A549 (cell line): Measurements from ENCODE around the gene CTAG2. TPM values are rescaled to one million over a fixed set of nuclear protein-coding genes. Genes with fewer than 3 reads are reported as not detected.
"Not testable (repeated sequence)": the region's sequence is repeated elsewhere in the genome, so short reads cannot be mapped to it uniquely, and the experiment has no call there.

ENCODE experiments used
- ATAC-seq, 2 experiments: fragments of 200-7000 bp in 1 of 2; fragments of >200 bp in 1 of 2; cut with Nextera tagmentation in 1 of 2; cut with Tn5 transposase in 1 of 2; 3 replicates each; pipeline versions ENCODE4 v1.8.0 to v1.9.1; 2018 to 2020; ENCODE audit warnings: mild to moderate bottlenecking in 1 of 2, moderate library complexity in 1 of 2
- CTCF ChIA-PET: fragments of 300-600 bp; sonication (Branson Sonifier 250); formaldehyde crosslinking; extraction: SDS; loops from one replicate; lab custom pipeline; 2021; ENCODE audit warnings: antibody characterized with exemption, inconsistent platforms; lab: Yijun Ruan, JAX
- POLR2A ChIA-PET: fragments of 350-600 bp; formaldehyde crosslinking; extraction: SDS; loops from one replicate; lab custom pipeline; 2021; ENCODE audit warnings: antibody characterized with exemption, inconsistent platforms; lab: Yijun Ruan, JAX
- DNase-seq, 2 experiments: peaks; one replicate each; pipeline versions ENCODE4 v3.0.0 to v3.0.0-alpha.2; 2011 to 2016; ENCODE audit warnings: low read depth in 1 of 2, low spot score in 1 of 2
- FAIRE-seq: peaks from 2 replicates; lab custom pipeline; 2011; peaks lifted over from hg19 to GRCh38; lab: Jason Lieb, UNC
- H3K27ac ChIP-seq, 2 experiments: fragments of >200 bp; sonication (Bioruptor Twin); formaldehyde crosslinking; 3 replicates each; pipeline ENCODE4 v1.5.1; 2016 to 2017
- H3K4me1 ChIP-seq: fragments of >200 bp; sonication (Bioruptor Twin); formaldehyde crosslinking; 3 replicates; pipeline ENCODE4 v1.6.1; 2016
- H3K4me2 ChIP-seq: fragments of >200 bp; sonication (Bioruptor Twin); formaldehyde crosslinking; 3 replicates; pipeline ENCODE4 v1.6.1; 2016
- H3K4me3 ChIP-seq: fragments of >200 bp; sonication (Bioruptor Twin); formaldehyde crosslinking; 3 replicates; pipeline ENCODE4 v1.5.1; 2016
- H3K9me3 ChIP-seq: fragments of >200 bp; sonication (Bioruptor Twin); formaldehyde crosslinking; 3 replicates; pipeline ENCODE4 v1.6.1; 2016
- BHLHE40 ChIP-seq: IDR thresholded peaks from 2 replicates; pipeline ENCODE4 v1.6.1; 2012; ENCODE audit warnings: low read depth, low read length, inconsistent platforms
- CHD2 ChIP-seq: fragments of 150-350 bp; IDR thresholded peaks from 2 replicates; pipeline ENCODE4 v1.6.1; 2014; ENCODE audit warnings: low read length; ENCODE audit not compliant: partially characterized antibody
- E2F6 ChIP-seq: IDR thresholded peaks from 2 replicates; pipeline ENCODE4 v1.6.1; 2012; ENCODE audit warnings: low read depth, borderline replicate concordance
- GATA3 ChIP-seq: IDR thresholded peaks from 2 replicates; pipeline ENCODE4 v1.6.1; 2012; ENCODE audit warnings: borderline replicate concordance
- HDAC2 ChIP-seq: fragments of 200-600 bp; sonication (generic); IDR thresholded peaks from 2 replicates; pipeline ENCODE4 v1.6.1; 2016
- HEYL ChIP-seq: fragments of 250-450 bp; sonication (Bioruptor Pico); IDR thresholded peaks from 2 replicates; pipeline ENCODE4 v1.8.0; 2021; ENCODE audit warnings: mild to moderate bottlenecking, moderate library complexity
- HOXB5 ChIP-seq: fragments of 250-450 bp; sonication (Bioruptor Pico); IDR thresholded peaks from 2 replicates; pipeline ENCODE4 v1.5.0; 2020; ENCODE audit warnings: mild to moderate bottlenecking, moderate library complexity
- KDM5A ChIP-seq: fragments of 200-600 bp; sonication (generic); IDR thresholded peaks from 2 replicates; pipeline ENCODE4 v1.6.1; 2016; ENCODE audit warnings: antibody characterized with exemption, mild to moderate bottlenecking
- MYC ChIP-seq: IDR thresholded peaks from 2 replicates; pipeline ENCODE4 v1.6.1; 2012; ENCODE audit warnings: mild to moderate bottlenecking, inconsistent platforms, low read length, improper control_type of control experiment, borderline replicate concordance
- PHF8 ChIP-seq: fragments of 200-600 bp; sonication (generic); IDR thresholded peaks from 2 replicates; pipeline ENCODE4 v1.6.1; 2016; ENCODE audit warnings: low read depth, mild to moderate bottlenecking, antibody characterized with exemption, moderate library complexity, borderline replicate concordance
- POLR2A ChIP-seq: IDR thresholded peaks from 2 replicates; pipeline ENCODE4 v1.6.1; 2012; ENCODE audit warnings: mild to moderate bottlenecking, low read length
- RAD21 ChIP-seq, 2 experiments: fragments of >200 bp in 1 of 2; sonication (Bioruptor Twin) in 1 of 2; formaldehyde crosslinking in 1 of 2; IDR thresholded peaks in 1 of 2; conservative IDR thresholded peaks in 1 of 2; 2 replicates in 1 of 2; 3 replicates in 1 of 2; pipeline ENCODE4 v1.6.1; 2012 to 2018; ENCODE audit warnings: inconsistent platforms in 1 of 2
- RARB ChIP-seq: fragments of 250-450 bp; sonication (Bioruptor Pico); IDR thresholded peaks from 2 replicates; pipeline ENCODE4 v1.8.0; 2021; ENCODE audit warnings: mild to moderate bottlenecking, moderate library complexity
- RFX5 ChIP-seq: fragments of 450-650 bp; IDR thresholded peaks from 2 replicates; pipeline ENCODE4 v1.7.1; 2014; ENCODE audit warnings: antibody characterized with exemption, mild to moderate bottlenecking, moderate library complexity
- RNF2 ChIP-seq: fragments of 200-600 bp; sonication (generic); IDR thresholded peaks from 2 replicates; pipeline ENCODE4 v1.6.1; 2016; ENCODE audit warnings: low read depth, mild to moderate bottlenecking, antibody characterized with exemption, moderate library complexity, borderline replicate concordance
- SMC3 ChIP-seq: fragments of >200 bp; sonication (Bioruptor Twin); formaldehyde crosslinking; IDR thresholded peaks from 3 replicates; pipeline ENCODE4 v1.6.1; 2018; ENCODE audit warnings: inconsistent platforms
- SREBF2 ChIP-seq: fragments of 450-650 bp; IDR thresholded peaks from 2 replicates; pipeline ENCODE4 v1.6.1; 2014; ENCODE audit warnings: mild to moderate bottlenecking, moderate library complexity
- TFCP2L1 ChIP-seq: fragments of 250-450 bp; sonication (Bioruptor Pico); IDR thresholded peaks from 2 replicates; pipeline ENCODE4 v1.5.0; 2021; ENCODE audit warnings: mild to moderate bottlenecking
- TP53 ChIP-seq: fragments of 250-450 bp; sonication (Bioruptor Pico); IDR thresholded peaks from 2 replicates; pipeline ENCODE4 v1.5.0; 2021; ENCODE audit warnings: mild to moderate bottlenecking, moderate library complexity
- WGBS: methylation state at CpG from one replicate; pipeline ENCODE4 v1.1.6; 2017; ENCODE audit errors: missing lambda C conversion rate; 5-methylcytosine and 5-hydroxymethylcytosine counted together
- polyA minus RNA-seq: library from RNA; depleted of rRNA, polyadenylated mRNA; stranded (reverse); fragments of >200 nt; gene quantifications from 2 replicates; pipeline ENCODE4 v1.2.3, GENCODE V29; 2011; rRNA and poly(A)+ RNA removed
- polyA plus RNA-seq, 4 experiments: library from polyadenylated mRNA; depleted of rRNA in 3 of 4; stranded (reverse); fragments of >200 nt; fragmentation: RNase III in 1 of 4; extraction: RNeasy Plus Mini Kit Qiagen cat#74134 plus additional on column Dnase treatment in 1 of 4; gene quantifications; 2 replicates in 3 of 4; 3 replicates in 1 of 4; pipeline ENCODE4 v1.2.3, GENCODE V29; 2011 to 2017

The CTAG2 gene
- polyA plus RNA-seq (2011; rRNA removed) (not detected in 2 replicates), polyA plus RNA-seq (2017; fragmentation: RNase III; extraction: RNeasy Plus Mini Kit Qiagen cat#74134 plus additional on column Dnase treatment) (not detected in 3 replicates), polyA minus RNA-seq (not detected in 2 replicates)
- not detected in 2 replicates for polyA plus RNA-seq (2012; cell fraction: cytosol; rRNA removed)
- polyA plus RNA-seq (2012; cell fraction: nucleus; rRNA removed): not detected in 2 replicates

GRCh38 chrX:154653413-154653812 lies at the start of gene CTAG2:
Gene CTAG2, minus strand, starts transcription at chrX:154653579. Its CDS starts 64 bp downstream, at chrX:154653515.
- H3K4me3 ChIP-seq, H3K4me1 ChIP-seq, H3K9me3 ChIP-seq, H3K4me2 ChIP-seq, DNase-seq, ATAC-seq, CTCF ChIA-PET, POLR2A ChIA-PET, FAIRE-seq, H3K27ac ChIP-seq: not testable (repeated sequence)
- WGBS: no CpG with 5 or more reads among the region's 27 CpGs

- no peak for ATAC-seq
- 48% methylated on average over 6 of the region's 6 CpGs for WGBS
- Histone ChIP-seq H3K9me3 (no peaks in the 10 kb centered on the region), H3K4me3 (no peak overlapping the region), H3K4me1 (peaks cover 3% of the 10 kb centered on the region; the same call in 1 of the 3 replicates), H3K27ac (no peak overlapping the region), H3K4me2 (no peak overlapping the region)
- DNase-seq: no peak
- no peak for FAIRE-seq
- no peak for TF ChIP-seq POLR2A
- TF ChIP-seq GATA3: no peak
- TF ChIP-seq E2F6: no peak
- TF ChIP-seq TP53: no peak
- TF ChIP-seq BHLHE40: no peak
- TF ChIP-seq, all 56 proteins: peak for 0
- ChIA-PET CTCF (no interaction called here), POLR2A (no interaction called here)
Measured at GRCh38 chrX:154698630-154699248, 45.4 kb upstream of the CTAG2 start.

- no peaks in the 10 kb centered on the region; the same call in 2 of the 3 replicates for H3K9me3 ChIP-seq
- CTCF ChIA-PET: interaction anchor here (1.7 kb wide), 1 partner anchor 52 kb away, joined by 4 read pairs; no protein-coding TSS in a partner anchor
- peak overlapping the region in 1 of 2 experiments; percentile 19; a peak in 1 of 6 replicates for H3K27ac ChIP-seq
- 0 out of 3 replicates have a peak overlapping the region, but pooled peaks have one; percentile 16 for H3K4me2 ChIP-seq
- POLR2A ChIA-PET: no interaction called here
- ATAC-seq (no peak), DNase-seq (no peak), FAIRE-seq (no peak)
- no peak for TF ChIP-seq KDM5A
- no peak for TF ChIP-seq RNF2
- no peak for TF ChIP-seq SREBF2
- no peak for TF ChIP-seq HOXB5 (CRISPR knock-in tag)
- no peak for TF ChIP-seq RFX5
- TF ChIP-seq HDAC2: no peak
- no peak for TF ChIP-seq E2F6
- no peak for TF ChIP-seq PHF8
- no peak for TF ChIP-seq MYC
- 60% methylated on average over 1 of the region's 1 CpG for WGBS
- H3K4me1 ChIP-seq: peaks cover 3% of the 10 kb centered on the region; the same call in 1 of the 3 replicates
- H3K4me3 ChIP-seq: no peak overlapping the region
Measured at GRCh38 chrX:154696676-154697045, 43.3 kb upstream of the CTAG2 start.

- ChIA-PET POLR2A (no interaction called here), CTCF (interaction anchor here (1.7 kb wide), 1 partner anchor 52 kb away, joined by 4 read pairs; no protein-coding TSS in a partner anchor)
- 74% methylated on average over 8 of the region's 8 CpGs for WGBS
- ATAC-seq (peak in 1 of 2 experiments; percentile 77; a peak in 4 of 6 replicates), FAIRE-seq (no peak), DNase-seq (peak in 1 of 2 experiments; percentile 13)
- TF ChIP-seq RAD21 (conservative IDR thresholded peaks at IDR 0.05 in 1 of 2, IDR thresholded peaks at IDR 0.05 in 1 of 2) (no peak), CHD2 (no peak), SMC3 (no peak), HEYL (CRISPR knock-in tag) (no peak), TFCP2L1 (CRISPR knock-in tag) (no peak), RARB (CRISPR knock-in tag) (no peak)
- H3K9me3 ChIP-seq: no peaks in the 10 kb centered on the region; the same call in 2 of the 3 replicates
- H3K27ac ChIP-seq: peak overlapping the region in 1 of 2 experiments; percentile 19; a peak in 1 of 6 replicates
- H3K4me2 ChIP-seq: 0 out of 3 replicates have a peak overlapping the region, but pooled peaks have one; percentile 16
- no peak overlapping the region for H3K4me3 ChIP-seq
- H3K4me1 ChIP-seq: peaks cover 3% of the 10 kb centered on the region; the same call in 1 of the 3 replicates
Measured at GRCh38 chrX:154695911-154696675, 42.7 kb upstream of the CTAG2 start.
